ENCODE results near the gene OPN3.

DNA sequence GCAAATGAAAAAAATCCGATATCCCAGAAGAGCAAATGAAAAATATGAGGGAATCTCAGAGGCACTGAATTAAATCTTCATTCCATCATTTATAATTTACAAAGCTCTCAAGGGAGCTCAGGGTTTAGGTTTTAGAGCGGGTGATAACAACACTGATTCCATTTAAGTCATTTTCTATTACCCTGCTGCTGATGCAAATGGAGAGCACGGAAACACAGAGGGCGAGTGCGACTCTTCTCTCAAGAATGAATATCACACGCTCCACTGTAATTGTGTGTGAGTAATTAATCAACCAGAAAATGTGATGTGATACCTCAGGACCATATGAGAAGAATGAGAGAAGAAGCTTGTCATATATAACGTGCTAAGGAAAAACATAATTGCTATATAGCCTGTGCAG, 22.7 kb downstream of the OPN3 start:
- no peak for TF ChIP-seq CTCF (conservative IDR thresholded peaks at IDR 0.05; ENCODE audit: low read length)
- TF ChIP-seq EZH2phosphoT487 (IDR thresholded peaks at IDR 0.05; ENCODE audit: borderline replicate concordance, low read depth, low read length): no peak
